HG02884 (cell line): ENCODE measurements around the gene CASR.

ENCODE experiments used
- ATAC-seq: cut with Tn5 transposase; IDR thresholded peaks from one replicate; pipeline ENCODE4 v1.9.1; 2021; ENCODE audit warnings: mild to moderate bottlenecking, moderate library complexity; ENCODE audit not compliant: unreplicated experiment

The CASR gene

GRCh38 chr3:122257644-122258364 is 74.3 kb downstream of the CASR start:
- ATAC-seq = no peak

- ATAC-seq = peak; percentile 80
Observed at GRCh38 chr3:122258757-122259371, 75.4 kb downstream of the CASR start.

- no peak for ATAC-seq
Observed at GRCh38 chr3:122260206-122260605, 76.7 kb downstream of the CASR start.

- ATAC-seq = no peak
Observed at GRCh38 chr3:122263058-122263457, 79.6 kb downstream of the CASR start.

- ATAC-seq = no peak
Observed at GRCh38 chr3:122263974-122264588, 80.6 kb downstream of the CASR start.

- ATAC-seq = no peak
Observed at GRCh38 chr3:122265957-122266356, 82.5 kb downstream of the CASR start.

- ATAC-seq = no peak
Observed at GRCh38 chr3:122268257-122269024, 85.0 kb downstream of the CASR start.

GRCh38 chr3:122269045-122269444 is 85.6 kb downstream of the CASR start:
- ATAC-seq = no peak

GRCh38 chr3:122271246-122271898 is 87.9 kb downstream of the CASR start:
- ATAC-seq = no peak

GRCh38 chr3:122272879-122273278 is 89.4 kb downstream of the CASR start:
- no peak for ATAC-seq

GRCh38 chr3:122273498-122273897 is 90.0 kb downstream of the CASR start:
- no peak for ATAC-seq

GRCh38 chr3:122281891-122282290 is 98.4 kb downstream of the CASR start:
- ATAC-seq = no peak

GRCh38 chr3:122283796-122284445 is 100.5 kb downstream of the CASR start:
- no peak for ATAC-seq

GRCh38 chr3:122284486-122284885 is 101.0 kb downstream of the CASR start:
- no peak for ATAC-seq

GRCh38 chr3:122294359-122294758 is 110.9 kb downstream of the CASR start:
- ATAC-seq = no peak

GRCh38 chr3:122295266-122296062 is 112.0 kb downstream of the CASR start:
- ATAC-seq = no peak

- peak; percentile 68 for ATAC-seq
Observed at GRCh38 chr3:122298239-122298638, 114.8 kb downstream of the CASR start.

- ATAC-seq = no peak
Observed at GRCh38 chr3:122299215-122299614, 115.7 kb downstream of the CASR start.

- no peak for ATAC-seq
Observed at GRCh38 chr3:122299872-122300460, 116.5 kb downstream of the CASR start.
